NCI-H146 treated with DMSO at 0.1 percent for 48 hours (cell line): ENCODE measurements around the gene SLC35D3.
"Not testable (repeated sequence)": the region's sequence is repeated elsewhere in the genome, so short reads cannot be mapped to it uniquely, and the experiment has no call there.

Source experiments
- DNase-seq: peaks from one replicate; lab custom pipeline; 2025; ENCODE audit not compliant: unreplicated experiment; lab: John Stamatoyannopoulos, UW

Gene SLC35D3

GRCh38 chr6:136963259-136963658 lies 41.2 kb downstream of the SLC35D3 start:
- DNase-seq = peak; percentile 99

DNA sequence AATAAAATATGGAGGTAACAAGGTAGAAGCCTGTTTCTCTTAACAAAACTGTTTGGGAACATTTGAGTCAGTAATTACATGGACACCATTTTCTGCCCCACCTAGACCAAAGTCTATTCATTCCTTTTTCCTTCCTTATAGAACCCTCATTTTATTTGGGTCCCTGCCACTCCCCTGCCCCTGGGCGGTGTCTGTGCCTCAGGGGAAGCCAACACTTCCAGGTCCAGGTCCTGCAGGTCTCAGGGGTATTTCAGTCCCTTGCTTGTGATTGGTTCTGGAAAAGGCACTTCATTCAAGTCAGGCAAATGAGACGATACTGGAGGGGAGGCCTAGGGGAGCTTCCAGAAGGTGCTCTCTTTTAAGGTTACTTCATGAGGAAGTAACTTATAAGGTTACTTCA lies 42.3 kb downstream of the SLC35D3 start:
- DNase-seq = no peak

- DNase-seq = peak; percentile 98
Observed at GRCh38 chr6:136967876-136968752, 46.0 kb downstream of the SLC35D3 start.

DNA sequence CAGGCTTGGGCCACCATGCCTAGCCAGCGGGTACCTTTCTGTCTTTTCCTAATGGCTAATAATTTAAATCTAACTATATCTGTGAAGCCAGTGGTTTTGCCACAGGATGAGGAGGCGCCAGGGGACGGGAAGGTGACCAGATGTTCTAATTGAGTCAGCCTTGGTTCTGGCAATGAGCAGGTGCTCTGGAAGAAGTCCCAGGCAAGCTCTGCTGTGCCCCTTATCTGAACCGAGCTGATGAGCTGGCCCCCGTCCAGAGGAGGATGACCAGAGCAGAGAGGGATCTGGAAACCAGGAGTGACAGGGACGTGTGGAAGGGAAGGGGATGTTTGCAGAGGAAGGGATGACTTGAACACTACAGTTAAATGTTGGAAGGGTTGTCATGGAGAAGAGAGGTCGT lies 46.7 kb downstream of the SLC35D3 start:
- DNase-seq = peak; percentile 89

DNA sequence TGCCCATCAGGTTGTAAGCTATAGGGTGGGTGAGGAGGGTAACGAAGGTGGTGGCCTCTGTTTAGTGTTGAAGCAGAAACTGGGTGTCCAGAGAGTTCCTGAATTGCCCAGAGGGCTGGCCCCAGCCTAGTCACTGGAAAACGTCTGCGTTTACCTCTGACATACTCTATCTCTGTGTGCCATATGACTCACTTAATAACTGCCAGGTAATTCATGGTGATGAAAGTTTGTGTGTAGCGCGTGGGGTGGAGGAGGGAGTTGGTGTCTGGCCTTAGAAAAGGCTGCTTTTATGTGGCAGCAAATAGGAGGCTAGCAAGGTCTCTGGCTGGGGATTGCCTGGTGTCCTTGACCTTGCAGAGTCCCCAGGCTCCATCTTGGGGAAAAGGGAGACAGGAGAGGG lies 47.3 kb downstream of the SLC35D3 start:
- DNase-seq = peak; percentile 94

DNA sequence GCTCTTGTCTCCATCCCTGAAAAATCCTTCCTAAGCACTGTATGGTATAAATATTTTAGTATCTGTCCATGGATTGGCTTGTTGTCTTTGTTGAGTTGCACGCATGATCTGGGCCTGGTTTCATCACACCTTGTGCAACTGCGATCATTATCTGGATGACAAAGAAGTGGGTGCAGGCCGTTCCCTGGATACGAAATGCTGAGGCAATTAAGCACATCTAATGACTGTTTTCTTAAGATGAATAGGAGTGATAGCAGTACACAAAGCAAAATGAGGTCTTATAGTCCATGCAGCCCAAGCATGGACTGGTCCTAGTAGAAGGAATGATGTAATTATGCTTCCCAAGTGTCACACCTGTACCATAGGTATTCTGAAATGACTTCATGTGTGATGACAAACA lies 47.8 kb downstream of the SLC35D3 start:
- DNase-seq = peak; percentile 100

DNA sequence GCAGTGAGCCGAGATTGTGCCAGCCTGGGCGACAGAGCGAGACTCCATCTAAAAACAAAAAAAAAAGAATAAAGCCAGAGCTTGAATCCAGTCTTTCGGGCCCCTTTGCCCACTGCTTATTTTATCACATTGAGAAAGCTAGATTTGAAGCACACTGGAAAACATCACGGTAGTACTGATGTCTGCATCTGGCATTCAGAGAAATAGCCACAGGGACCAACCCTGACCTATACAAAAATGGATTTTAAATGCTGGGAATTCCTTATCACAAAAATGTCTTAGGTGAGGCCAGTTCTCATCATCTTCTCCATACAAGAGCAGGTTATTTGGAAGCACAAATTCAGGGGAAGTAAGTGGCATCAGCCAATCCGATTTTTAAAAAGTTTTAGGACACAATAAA lies 49.5 kb downstream of the SLC35D3 start:
- no peak for DNase-seq

- not testable (repeated sequence) for DNase-seq
Observed at GRCh38 chr6:136973781-136974180, 51.7 kb downstream of the SLC35D3 start.
